Ishikawa (cell line): ENCODE measurements around the gene RASA4.
"Not testable (repeated sequence)": the region's sequence is repeated elsewhere in the genome, so short reads cannot be mapped to it uniquely, and the experiment has no call there.

Experiments used
- CEBPB ChIP-seq: IDR thresholded peaks from 2 replicates; pipeline ENCODE4 v1.6.1; 2012
- CREB1 ChIP-seq: IDR thresholded peaks from 2 replicates; pipeline ENCODE4 v1.6.1; 2012; ENCODE audit warnings: low read depth
- EP300 ChIP-seq: IDR thresholded peaks from 2 replicates; pipeline ENCODE4 v1.6.1; 2012; ENCODE audit warnings: borderline replicate concordance
- FOXM1 ChIP-seq: IDR thresholded peaks from 2 replicates; pipeline ENCODE4 v1.6.1; 2012; ENCODE audit warnings: low read depth, borderline replicate concordance
- MAX ChIP-seq: IDR thresholded peaks from 2 replicates; pipeline ENCODE4 v1.6.1; 2012
- NFIC ChIP-seq: IDR thresholded peaks from 2 replicates; pipeline ENCODE4 v1.6.1; 2012
- RAD21 ChIP-seq: IDR thresholded peaks from 2 replicates; pipeline ENCODE4 v1.6.1; 2012; ENCODE audit warnings: low read depth
- TAF1 ChIP-seq: IDR thresholded peaks from 2 replicates; pipeline ENCODE4 v1.6.1; 2012; ENCODE audit warnings: low read depth, mild to moderate bottlenecking
- TEAD4 ChIP-seq: IDR thresholded peaks from 2 replicates; pipeline ENCODE4 v1.6.1; 2012
- USF1 ChIP-seq: IDR thresholded peaks from 2 replicates; pipeline ENCODE4 v1.6.1; 2012
- YY1 ChIP-seq: IDR thresholded peaks from 2 replicates; pipeline ENCODE4 v1.6.1; 2012; ENCODE audit warnings: low read depth

- peak; percentile 73; the same call in 1 of the 2 replicates for TF ChIP-seq TAF1
- peak; percentile 39; the same call in 1 of the 2 replicates for TF ChIP-seq TEAD4
- TF ChIP-seq CREB1, FOXM1, EP300, RAD21, USF1, YY1, NFIC: not testable (repeated sequence)
- TF ChIP-seq MAX, result peak; percentile 48; the same call in 1 of the 2 replicates
- TF ChIP-seq CEBPB, result 0 out of 2 replicates have a peak, but pooled peaks have one; percentile 11
These were observed 44.0 kb downstream of the RASA4 start, which contains the start of gene POLR2J3 for GRCh38 chr7:102572261-102573239.
